HepG2 (cell line): ENCODE measurements around the gene RFFL. TPM values are rescaled to one million over a fixed set of nuclear protein-coding genes. Genes with fewer than 3 reads are reported as not detected.

ENCODE experiments used
- AGO1 ChIP-seq: fragments of 200-400 bp; formaldehyde crosslinking; IDR thresholded peaks from 2 replicates; pipeline ENCODE4 v1.6.1; 2017; ENCODE audit warnings: mild to moderate bottlenecking, low read depth, low read length, moderate library complexity; ENCODE audit not compliant: poor library complexity, severe bottlenecking
- ATRX ChIP-seq: sonication (generic); formaldehyde crosslinking; IDR thresholded peaks from 2 replicates; pipeline ENCODE4 v1.4.0; 2020; ENCODE audit warnings: missing genetic modification reagents, borderline replicate concordance
- DPF2 ChIP-seq: sonication (generic); formaldehyde crosslinking; IDR thresholded peaks from 2 replicates; pipeline ENCODE4 v1.4.0; 2020; ENCODE audit warnings: mild to moderate bottlenecking, low read depth, missing genetic modification reagents, borderline replicate concordance
- FOXA1 ChIP-seq, 2 experiments: fragments of 450-650 bp in 1 of 2; sonication (generic) in 1 of 2; formaldehyde crosslinking in 1 of 2; IDR thresholded peaks; 2 replicates each; pipeline versions ENCODE4 v1.4.0 to v1.6.1; 2016 to 2020; ENCODE audit warnings: missing genetic modification reagents in 1 of 2
- GATAD2A ChIP-seq: IDR thresholded peaks from 2 replicates; pipeline ENCODE4 v1.6.1; 2016
- HNF1A ChIP-seq, 2 experiments: sonication (generic) in 1 of 2; formaldehyde crosslinking in 1 of 2; IDR thresholded peaks; 2 replicates each; pipeline versions ENCODE4 v1.4.0 to v1.6.1; 2016 to 2020; ENCODE audit warnings: borderline replicate concordance in 1 of 2, low read depth in 1 of 2, mild to moderate bottlenecking in 1 of 2, missing genetic modification reagents in 1 of 2
- ISL2 ChIP-seq: sonication (generic); formaldehyde crosslinking; IDR thresholded peaks from 2 replicates; pipeline ENCODE4 v1.5.0; 2020; ENCODE audit warnings: missing genetic modification reagents
- KDM3A ChIP-seq: IDR thresholded peaks from 2 replicates; pipeline ENCODE4 v1.6.1; 2018; ENCODE audit warnings: low read depth, missing compliant biosample characterization
- KLF15 ChIP-seq: sonication (generic); formaldehyde crosslinking; IDR thresholded peaks from 2 replicates; pipeline ENCODE4 v1.8.1; 2023; ENCODE audit warnings: borderline replicate concordance, mild to moderate bottlenecking, inconsistent platforms, missing genetic modification reagents, mixed read lengths
- LCORL ChIP-seq, 2 experiments: fragments of 450-650 bp in 1 of 2; sonication (generic) in 1 of 2; formaldehyde crosslinking in 1 of 2; IDR thresholded peaks; 2 replicates each; pipeline versions ENCODE4 v1.5.0 to v1.6.1; 2017 to 2020; ENCODE audit warnings: antibody characterized with exemption in 1 of 2, missing genetic modification reagents in 1 of 2
- THYN1 ChIP-seq: sonication (generic); formaldehyde crosslinking; IDR thresholded peaks from 2 replicates; pipeline ENCODE4 v1.8.1; 2023; ENCODE audit warnings: low read depth, mild to moderate bottlenecking, moderate library complexity, missing genetic modification reagents, borderline replicate concordance
- ZGPAT ChIP-seq: IDR thresholded peaks from 2 replicates; pipeline ENCODE4 v1.6.1; 2016; ENCODE audit warnings: mild to moderate bottlenecking
- ZNF383 ChIP-seq: sonication (generic); formaldehyde crosslinking; IDR thresholded peaks from 2 replicates; pipeline ENCODE4 v1.4.0; 2020; ENCODE audit warnings: missing genetic modification reagents, mild to moderate bottlenecking, borderline replicate concordance
- ZNF432 ChIP-seq: sonication (generic); formaldehyde crosslinking; IDR thresholded peaks from 2 replicates; pipeline ENCODE4 v1.5.0; 2020; ENCODE audit warnings: missing genetic modification reagents, mild to moderate bottlenecking, borderline replicate concordance
- ZNF614 ChIP-seq: IDR thresholded peaks from 2 replicates; pipeline ENCODE4 v1.6.1; 2018; ENCODE audit warnings: missing biosample characterization, missing genetic modification reagents, inconsistent platforms, borderline replicate concordance
- polyA plus RNA-seq, 8 experiments: library from polyadenylated mRNA; depleted of rRNA in 3 of 8; stranded (reverse) in 7 of 8; unstranded in 1 of 8; fragments of >200 nt; fragmentation: Illumina TruSeq in 4 of 8; extraction: Trizol in 4 of 8; gene quantifications; 2 replicates each; pipeline versions ENCODE4 v1.2.1 to v1.2.3, GENCODE V29; 2011 to 2016; ENCODE audit warnings: low read depth in 4 of 8, missing spikeins in 1 of 8, mixed read lengths in 1 of 8; ENCODE audit not compliant: insufficient read depth in 1 of 8
- total RNA-seq, 5 experiments: library from RNA; depleted of rRNA; stranded (reverse); fragments of >200 nt; fragmentation: Illumina TruSeq; extraction: Trizol; gene quantifications; 2 replicates each; pipeline ENCODE4 v1.2.3, GENCODE V29; 2016; ENCODE audit warnings: low read depth in 1 of 5
- TF ChIP-seq, protein P1 (sequence below): sonication (generic); IDR thresholded peaks from 2 replicates; pipeline ENCODE4 v1.6.1; 2016; ENCODE audit warnings: low read depth, borderline replicate concordance

RFFL gene
- total and polyA plus RNA-seq, 2 of the 13 experiments (the other 11 are each of a cell fraction or from before 2014, with no cell fraction given) = 24.3 to 48.6 TPM

- TF ChIP-seq LCORL (IDR thresholded peaks at IDR 0.05) (no peak; the same call in 1 of the 2 replicates), LCORL (CRISPR knock-in tag; IDR thresholded peaks at IDR 0.05) (0 out of 2 replicates have a peak, but pooled peaks have one; percentile 18), THYN1 (CRISPR knock-in tag) (no peak), HNF1A (IDR thresholded peaks at IDR 0.05; ENCODE audit: low read depth) (0 out of 2 replicates have a peak, but pooled peaks have one; percentile 52), HNF1A (CRISPR knock-in tag; IDR thresholded peaks at IDR 0.05; ENCODE audit: borderline replicate concordance) (peak; percentile 35; the same call in 1 of the 2 replicates), AGO1 (no peak), KDM3A (CRISPR knock-in tag) (no peak), ZNF383 (CRISPR knock-in tag) (0 out of 2 replicates have a peak, but pooled peaks have one; percentile 40), ISL2 (CRISPR knock-in tag) (0 out of 2 replicates have a peak, but pooled peaks have one; percentile 26), ZNF432 (CRISPR knock-in tag) (no peak), GATAD2A (CRISPR knock-in tag) (peak; percentile 61), ZGPAT (CRISPR knock-in tag) (0 out of 2 replicates have a peak, but pooled peaks have one; percentile 22), KLF15 (CRISPR knock-in tag) (no peak), DPF2 (CRISPR knock-in tag) (0 out of 2 replicates have a peak, but pooled peaks have one; percentile 31), ATRX (CRISPR knock-in tag) (no peak), FOXA1 (IDR thresholded peaks at IDR 0.05) (no peak), FOXA1 (CRISPR knock-in tag; IDR thresholded peaks at IDR 0.05) (0 out of 2 replicates have a peak, but pooled peaks have one; percentile 8), ZNF614 (CRISPR knock-in tag) (0 out of 2 replicates have a peak, but pooled peaks have one; percentile 15)
- TF ChIP-seq, protein P1, sequence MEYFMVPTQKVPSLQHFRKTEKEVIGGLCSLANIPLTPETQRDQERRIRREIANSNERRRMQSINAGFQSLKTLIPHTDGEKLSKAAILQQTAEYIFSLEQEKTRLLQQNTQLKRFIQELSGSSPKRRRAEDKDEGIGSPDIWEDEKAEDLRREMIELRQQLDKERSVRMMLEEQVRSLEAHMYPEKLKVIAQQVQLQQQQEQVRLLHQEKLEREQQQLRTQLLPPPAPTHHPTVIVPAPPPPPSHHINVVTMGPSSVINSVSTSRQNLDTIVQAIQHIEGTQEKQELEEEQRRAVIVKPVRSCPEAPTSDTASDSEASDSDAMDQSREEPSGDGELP = peak; percentile 56; the same call in 1 of the 2 replicates
Observed at GRCh38 chr17:35074711-35075707, 11.5 kb upstream of the RFFL start (continued).
